HEK293 (cell line): ENCODE results near the gene BMAL2.

ENCODE experiments used
- CTCF ChIA-PET: fragments of 350-600 bp; formaldehyde crosslinking; extraction: SDS; loops from one replicate; lab custom pipeline; 2021; ENCODE audit warnings: antibody characterized with exemption; lab: Yijun Ruan, JAX
- POLR2A ChIA-PET: fragments of 300-600 bp; formaldehyde crosslinking; extraction: SDS; loops from one replicate; lab custom pipeline; 2020; ENCODE audit warnings: antibody characterized with exemption, inconsistent platforms; lab: Yijun Ruan, JAX
- H3K27ac ChIP-seq: fragments of 200-500 bp; sonication (Bioruptor generic); 2 replicates; pipeline ENCODE4 v1.5.1; 2014; ENCODE audit warnings: low read depth, low read length, control low read depth, inconsistent platforms; ENCODE audit errors: extremely low read depth
- H3K36me3 ChIP-seq, 2 experiments: fragments of 200-500 bp in 1 of 2; sonication (Bioruptor generic) in 1 of 2; 1 replicate in 1 of 2; 2 replicates in 1 of 2; pipeline ENCODE4 v1.5.1; 2014 to 2017; ENCODE audit warnings: inconsistent platforms in 2 of 2, low read length in 2 of 2; ENCODE audit not compliant: control insufficient read depth in 2 of 2, insufficient read depth in 1 of 2
- H3K4me1 ChIP-seq: fragments of 200-500 bp; sonication (Bioruptor generic); 2 replicates; pipeline ENCODE4 v1.5.1; 2014; ENCODE audit warnings: mild to moderate bottlenecking, low read length, inconsistent platforms; ENCODE audit not compliant: control insufficient read depth, insufficient read depth
- H3K4me3 ChIP-seq: 2 replicates; pipeline ENCODE4 v1.5.1; 2011; ENCODE audit warnings: low read depth, mild to moderate bottlenecking, control low read depth, low read length, moderate library complexity
- H3K9me3 ChIP-seq: fragments of 200-500 bp; sonication (Bioruptor generic); 2 replicates; pipeline ENCODE4 v1.5.1; 2014; ENCODE audit warnings: low read depth, low read length, inconsistent platforms; ENCODE audit not compliant: control insufficient read depth, insufficient read depth
- EGR2 ChIP-seq: fragments of 450-650 bp; formaldehyde crosslinking; IDR thresholded peaks from 2 replicates; pipeline ENCODE4 v1.5.1; 2016; ENCODE audit warnings: low read depth, missing biosample characterization, missing genetic modification characterization
- GLIS2 ChIP-seq: fragments of 450-650 bp; formaldehyde crosslinking; IDR thresholded peaks from 2 replicates; pipeline ENCODE4 v1.5.1; 2016; ENCODE audit warnings: missing biosample characterization, missing genetic modification characterization
- HIC1 ChIP-seq: fragments of 450-650 bp; formaldehyde crosslinking; IDR thresholded peaks from 2 replicates; pipeline ENCODE4 v1.5.1; 2016; ENCODE audit warnings: missing biosample characterization, missing genetic modification characterization
- KLF16 ChIP-seq: fragments of 450-650 bp; formaldehyde crosslinking; IDR thresholded peaks from 2 replicates; pipeline ENCODE4 v1.5.1; 2017; ENCODE audit warnings: missing biosample characterization, missing genetic modification characterization
- OSR2 ChIP-seq: fragments of 450-650 bp; formaldehyde crosslinking; IDR thresholded peaks from 2 replicates; pipeline ENCODE4 v1.5.1; 2016; ENCODE audit warnings: missing biosample characterization, missing genetic modification characterization
- PATZ1 ChIP-seq: fragments of 450-650 bp; formaldehyde crosslinking; IDR thresholded peaks from 2 replicates; pipeline ENCODE4 v1.5.1; 2016; ENCODE audit warnings: missing biosample characterization, missing genetic modification characterization
- PRDM10 ChIP-seq: fragments of 450-650 bp; formaldehyde crosslinking; IDR thresholded peaks from 2 replicates; pipeline ENCODE4 v1.5.1; 2016; ENCODE audit warnings: missing biosample characterization, missing genetic modification characterization
- ZBTB17 ChIP-seq: fragments of 450-650 bp; formaldehyde crosslinking; IDR thresholded peaks from 2 replicates; pipeline ENCODE4 v1.5.1; 2016; ENCODE audit warnings: missing biosample characterization, missing genetic modification characterization
- ZBTB20 ChIP-seq: fragments of 450-650 bp; formaldehyde crosslinking; IDR thresholded peaks from 2 replicates; pipeline ENCODE4 v1.5.1; 2016; ENCODE audit warnings: missing biosample characterization, missing genetic modification characterization
- ZBTB26 ChIP-seq: fragments of 450-650 bp; formaldehyde crosslinking; optimal IDR thresholded peaks from 2 replicates; pipeline ENCODE3; 2016; ENCODE audit warnings: missing biosample characterization, mild to moderate bottlenecking, missing genetic modification characterization
- ZBTB8A ChIP-seq: fragments of 450-650 bp; formaldehyde crosslinking; IDR thresholded peaks from 2 replicates; pipeline ENCODE4 v1.5.1; 2016; ENCODE audit warnings: missing biosample characterization, missing genetic modification characterization
- ZEB2 ChIP-seq: fragments of 450-650 bp; formaldehyde crosslinking; IDR thresholded peaks from 2 replicates; pipeline ENCODE4 v1.5.1; 2016; ENCODE audit warnings: missing biosample characterization, missing genetic modification characterization
- ZFHX2 ChIP-seq: fragments of 450-650 bp; formaldehyde crosslinking; conservative IDR thresholded peaks from 2 replicates; pipeline ENCODE4 v1.5.1; 2016; ENCODE audit warnings: missing biosample characterization, missing genetic modification characterization
- ZFP69B ChIP-seq: fragments of 450-650 bp; formaldehyde crosslinking; IDR thresholded peaks from 2 replicates; pipeline ENCODE4 v1.5.1; 2016; ENCODE audit warnings: missing biosample characterization, missing genetic modification characterization
- ZIC2 ChIP-seq: fragments of 450-650 bp; formaldehyde crosslinking; IDR thresholded peaks from 2 replicates; pipeline ENCODE4 v1.5.1; 2016; ENCODE audit warnings: missing biosample characterization, missing genetic modification characterization
- ZNF23 ChIP-seq: fragments of 450-650 bp; formaldehyde crosslinking; IDR thresholded peaks from 2 replicates; pipeline ENCODE4 v1.5.1; 2016; ENCODE audit warnings: missing biosample characterization, missing genetic modification characterization, borderline replicate concordance
- ZNF335 ChIP-seq: fragments of 450-650 bp; formaldehyde crosslinking; conservative IDR thresholded peaks from 2 replicates; pipeline ENCODE4 v1.5.1; 2016; ENCODE audit warnings: missing biosample characterization, missing genetic modification characterization
- ZNF423 ChIP-seq: fragments of 450-650 bp; formaldehyde crosslinking; IDR thresholded peaks from 2 replicates; pipeline ENCODE4 v1.5.1; 2016; ENCODE audit warnings: missing biosample characterization, missing genetic modification characterization
- ZNF600 ChIP-seq: fragments of 450-650 bp; formaldehyde crosslinking; IDR thresholded peaks from 2 replicates; pipeline ENCODE4 v1.5.1; 2016; ENCODE audit warnings: missing biosample characterization, missing genetic modification characterization
- ZNF791 ChIP-seq: fragments of 450-650 bp; formaldehyde crosslinking; IDR thresholded peaks from 2 replicates; pipeline ENCODE4 v1.5.1; 2016; ENCODE audit warnings: missing biosample characterization, missing genetic modification characterization
- ZXDB ChIP-seq: fragments of 450-650 bp; formaldehyde crosslinking; IDR thresholded peaks from 2 replicates; pipeline ENCODE4 v1.5.1; 2016; ENCODE audit warnings: missing biosample characterization, missing genetic modification characterization

The BMAL2 gene

GRCh38 chr12:27333403-27334009, 870 bp downstream of the BMAL2 start:
- H3K9me3 ChIP-seq = no peaks in the 10 kb centered on the region
- ChIA-PET POLR2A (interaction anchor here (1.4 to 1.9 kb wide), 4 partner anchors 9 to 36 kb away, joined by 3 to 7 read pairs (median 4); no protein-coding TSS in a partner anchor), CTCF (interaction anchor here (1.0 kb wide), 1 partner anchor 56 kb away, joined by 5 read pairs; no protein-coding TSS in a partner anchor)
- peak overlapping the region; percentile 82; the same call in 1 of the 2 replicates for H3K27ac ChIP-seq
- H3K36me3 ChIP-seq = no peaks in the 10 kb centered on the region
- TF ChIP-seq ZNF791 (tag by site-specific recombination) (no peak), ZBTB20 (tag by site-specific recombination) (peak; percentile 81; the same call in 1 of the 2 replicates), ZXDB (tag by site-specific recombination) (0 out of 2 replicates have a peak, but pooled peaks have one; percentile 32), ZNF335 (peak; percentile 57), ZFP69B (tag by site-specific recombination) (no peak), ZFHX2 (tag by site-specific recombination) (peak; percentile 68), ZNF600 (0 out of 2 replicates have a peak, but pooled peaks have one; percentile 33), OSR2 (no peak), ZIC2 (tag by site-specific recombination) (peak; percentile 84), ZNF423 (tag by site-specific recombination) (peak; percentile 46; the same call in 1 of the 2 replicates), ZEB2 (peak; percentile 63; the same call in 1 of the 2 replicates), PATZ1 (tag by site-specific recombination) (peak; percentile 52), ZBTB26 (tag by site-specific recombination) (peak; percentile 93), ZNF23 (tag by site-specific recombination) (no peak), GLIS2 (peak; percentile 56; the same call in 1 of the 2 replicates), ZBTB17 (tag by site-specific recombination) (peak; percentile 35; the same call in 1 of the 2 replicates), HIC1 (tag by site-specific recombination) (0 out of 2 replicates have a peak, but pooled peaks have one; percentile 17), PRDM10 (tag by site-specific recombination) (peak; percentile 84), EGR2 (peak; percentile 43; the same call in 1 of the 2 replicates), ZBTB8A (tag by site-specific recombination) (peak; percentile 82), KLF16 (tag by site-specific recombination) (0 out of 2 replicates have a peak, but pooled peaks have one; percentile 36)
- H3K4me1 ChIP-seq = 0 out of 2 replicates have a peak, but pooled peaks cover 5% of the 10 kb centered on the region
- H3K4me3 ChIP-seq = peak overlapping the region; percentile 73
